Stimulated activated CD8-positive, alpha-beta memory T cell treated with anti-CD3 and anti-CD28 coated beads, Interleukin-7, amount 100 ng/mL, for 1 hour (primary cell): ENCODE data around the gene PHF23.

ENCODE experiments used
- DNase-seq, 2 donors: peaks; one replicate each; pipeline ENCODE4 v3.0.0-alpha.2; 2020; ENCODE audit warnings: low read depth in 2 of 2

The PHF23 gene

DNA sequence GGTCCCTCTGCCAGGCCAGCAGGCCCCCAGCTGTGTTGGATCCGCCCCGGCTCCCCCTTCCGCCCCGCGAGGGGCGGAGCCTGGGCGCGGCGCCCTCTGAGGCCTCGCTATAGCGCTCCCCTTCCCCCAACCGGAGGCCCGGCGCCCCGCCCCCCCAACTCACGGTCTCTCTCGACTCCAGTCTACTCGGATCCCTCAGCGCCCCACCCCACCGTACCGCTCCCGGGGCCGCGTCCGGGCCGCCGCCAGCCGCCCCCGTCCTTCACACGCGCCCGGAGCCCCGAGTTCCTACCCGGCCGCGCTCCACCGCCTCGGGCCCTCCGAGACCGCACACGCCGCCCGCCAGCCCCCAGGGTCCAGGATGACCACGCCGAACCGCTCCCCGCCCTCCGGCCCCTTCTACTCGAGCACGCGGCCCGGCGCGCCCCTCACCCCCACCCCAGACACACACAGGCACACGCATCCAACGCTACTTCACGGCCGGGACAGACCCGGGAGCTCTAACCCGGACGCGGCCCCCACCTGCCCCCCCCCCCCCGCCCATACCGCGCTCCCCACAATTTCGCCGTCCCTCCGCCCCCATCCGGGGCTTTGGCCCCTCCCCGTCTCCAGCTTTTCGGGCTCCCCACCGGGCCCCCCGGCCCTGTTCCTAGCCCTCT is 1.4 kb downstream of the PHF23 start:
- DNase-seq = peak; percentile 65 to 71

DNA sequence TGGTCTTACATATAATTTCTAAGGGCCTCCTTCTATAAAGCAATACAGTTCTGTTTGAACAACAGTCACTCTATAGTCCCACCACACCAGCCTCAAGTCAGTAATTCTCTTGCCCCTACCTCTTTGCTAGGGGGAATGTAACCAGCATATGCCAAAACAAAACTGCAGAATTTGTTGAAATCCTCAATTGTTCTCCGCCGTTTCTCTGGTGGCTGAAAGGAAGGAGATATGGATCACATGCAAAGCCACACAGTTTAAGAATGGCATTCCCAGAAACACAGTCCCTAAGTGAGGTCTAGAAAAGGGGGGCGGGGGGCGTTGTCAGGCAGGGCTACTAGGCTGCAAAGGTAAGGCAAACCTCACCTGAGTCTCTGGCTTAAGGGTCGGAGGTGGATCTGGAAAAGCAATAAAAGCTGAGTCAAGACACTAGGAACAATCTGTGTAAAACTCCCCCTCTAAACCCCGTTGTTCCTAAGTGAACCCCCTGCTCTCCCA is 1.9 kb downstream of the PHF23 start:
- DNase-seq = no peak

DNA sequence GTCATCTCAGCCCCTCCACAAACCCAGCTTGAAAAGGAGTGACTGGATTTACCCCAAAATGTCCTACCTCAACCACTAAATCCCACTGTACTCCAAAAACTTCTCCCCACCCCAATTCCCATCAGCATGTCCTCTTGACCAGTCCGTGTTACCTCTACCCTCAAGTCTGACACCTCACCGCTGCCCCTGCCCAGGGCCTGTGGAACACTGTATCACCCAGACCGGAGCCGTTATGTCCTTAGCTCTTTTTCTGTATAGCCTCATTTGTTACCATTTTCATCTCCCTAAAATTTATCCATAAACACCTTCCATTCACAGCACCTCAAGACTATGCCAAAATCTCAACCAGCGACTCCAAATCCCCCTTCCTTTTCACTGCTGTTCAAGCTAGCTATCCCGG is 2.4 kb downstream of the PHF23 start:
- no peak for DNase-seq

DNA sequence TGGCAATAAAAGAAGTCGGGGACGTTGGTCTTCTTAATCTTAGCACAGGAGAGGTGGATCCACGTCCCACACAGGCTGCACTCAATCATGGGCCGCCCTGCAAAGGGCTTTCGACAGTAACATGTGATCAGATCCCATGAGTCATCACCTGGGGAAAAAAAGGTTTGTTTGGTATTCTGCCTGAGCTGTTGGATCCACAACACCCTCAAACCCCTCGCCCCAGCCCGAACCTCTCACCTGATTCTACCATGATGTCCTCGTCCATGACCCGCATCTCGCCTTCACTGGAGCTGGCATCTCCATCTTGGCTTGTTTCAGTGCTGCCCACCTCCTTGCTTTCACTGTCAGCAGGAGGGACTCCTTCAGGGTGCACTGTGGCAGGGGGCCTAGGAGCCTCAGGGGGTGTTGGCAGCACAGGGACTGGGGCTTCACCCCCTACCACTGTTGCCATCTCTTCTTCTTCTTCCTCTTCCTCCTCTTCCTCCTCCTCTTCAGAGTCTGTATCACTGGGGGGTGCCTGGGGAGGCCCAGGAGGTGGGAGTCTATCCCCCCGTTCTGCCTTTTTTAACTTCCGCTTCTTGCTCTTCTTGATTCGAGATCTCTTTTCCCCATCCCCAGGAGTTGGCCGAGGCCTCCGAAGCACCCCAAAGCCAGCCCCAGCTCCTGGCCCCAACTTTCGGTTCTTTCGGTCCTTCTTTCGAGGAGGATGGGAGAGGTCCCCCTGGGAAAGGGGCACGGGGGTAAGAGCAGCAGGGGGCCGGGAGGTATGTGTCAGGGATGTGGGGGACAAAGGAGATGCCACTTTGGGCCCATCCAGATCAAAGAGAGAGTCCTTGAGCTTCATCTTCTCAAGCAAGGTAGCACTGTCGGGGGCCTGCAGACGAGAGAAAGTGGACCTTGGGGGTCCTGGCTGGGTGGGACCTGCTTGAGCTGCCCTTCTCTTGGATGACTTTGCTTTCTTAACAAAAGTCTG is 3.3 kb downstream of the PHF23 start:
- DNase-seq = no peak

DNA sequence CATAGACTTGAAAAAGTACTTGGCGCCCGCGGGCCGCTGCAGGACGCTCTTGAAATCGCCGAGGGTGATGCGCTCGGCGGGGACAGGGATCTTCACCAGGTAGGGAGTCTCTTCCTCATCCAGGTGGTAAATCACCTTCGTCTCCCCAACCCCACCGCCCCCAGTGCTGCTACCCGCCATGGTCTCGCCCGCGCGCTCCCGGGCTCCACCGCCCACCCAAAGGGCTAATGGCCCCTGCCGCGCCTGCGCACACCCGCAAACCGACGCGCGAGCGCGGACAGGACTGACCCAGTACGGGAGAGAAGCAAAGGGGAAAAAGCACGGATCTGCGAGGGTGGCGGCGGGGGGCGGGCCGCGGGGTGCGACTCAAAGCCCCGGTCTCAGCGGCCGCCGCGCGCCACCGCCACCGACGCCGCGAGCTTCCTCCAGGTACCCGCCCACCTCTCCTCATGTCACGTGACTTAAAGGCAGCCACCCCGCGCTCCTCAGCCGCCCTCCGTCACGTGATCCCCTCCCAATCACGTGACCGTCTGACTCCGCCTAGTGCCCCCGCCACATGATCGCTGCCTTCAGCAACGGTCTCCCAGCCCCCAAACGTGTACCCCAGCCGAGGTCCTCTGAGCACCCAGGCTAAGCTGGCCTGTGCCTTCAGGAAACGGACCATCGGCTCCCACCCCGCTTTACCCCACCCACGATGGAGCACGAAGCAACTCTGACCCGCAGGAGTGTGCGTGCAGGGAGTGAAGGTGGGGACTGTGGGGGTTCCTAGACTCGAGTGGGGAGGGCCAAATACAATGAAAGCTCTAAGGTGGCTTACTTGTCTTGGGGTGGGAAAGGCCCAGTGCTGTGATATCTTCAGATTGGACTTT is 4.9 kb downstream of the PHF23 start, which contains the start of gene DVL2:
DVL2 (minus strand) TSS at position 435 of the 869 bp plus-strand sequence; CDS start at position 180, 255 bp downstream.
- DNase-seq = peak; percentile 88 to 89

DNA sequence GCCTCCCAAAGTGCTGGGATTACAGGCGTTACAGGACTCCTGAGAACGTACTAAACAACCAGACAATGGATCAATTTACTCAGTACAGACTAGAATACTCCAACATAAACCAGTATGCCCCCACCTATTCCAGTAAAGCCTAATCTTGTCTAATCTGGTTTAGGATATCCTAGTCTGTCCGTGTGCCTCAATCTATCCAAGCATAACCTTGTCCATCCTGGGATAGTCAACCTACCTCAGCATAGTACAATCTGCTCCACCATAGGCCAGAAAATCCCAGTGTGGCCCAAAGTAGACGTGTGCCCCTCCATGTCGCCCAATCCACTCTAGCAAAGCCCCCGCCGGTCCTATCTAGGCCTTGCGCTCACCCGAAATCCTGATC is 5.6 kb downstream of the PHF23 start:
- DNase-seq = no peak

DNA sequence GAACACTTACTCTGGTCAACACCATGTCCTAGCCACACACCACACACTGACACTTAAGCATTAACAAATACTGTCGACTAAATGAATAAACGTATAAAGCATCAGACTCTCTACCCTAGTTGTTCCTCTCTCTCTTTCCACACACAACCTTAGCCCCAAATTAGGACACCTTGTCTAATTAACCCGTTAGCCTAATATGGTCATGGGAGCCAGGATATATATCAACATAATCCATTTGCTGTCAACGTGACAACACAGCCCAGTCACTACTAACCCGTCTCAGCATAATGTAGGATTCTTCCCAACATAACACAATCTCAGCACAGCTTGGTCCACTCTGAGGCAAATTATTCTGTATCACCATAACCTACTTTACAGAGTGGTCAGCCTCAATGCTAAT is 7.1 kb downstream of the PHF23 start:
- DNase-seq = no peak

DNA sequence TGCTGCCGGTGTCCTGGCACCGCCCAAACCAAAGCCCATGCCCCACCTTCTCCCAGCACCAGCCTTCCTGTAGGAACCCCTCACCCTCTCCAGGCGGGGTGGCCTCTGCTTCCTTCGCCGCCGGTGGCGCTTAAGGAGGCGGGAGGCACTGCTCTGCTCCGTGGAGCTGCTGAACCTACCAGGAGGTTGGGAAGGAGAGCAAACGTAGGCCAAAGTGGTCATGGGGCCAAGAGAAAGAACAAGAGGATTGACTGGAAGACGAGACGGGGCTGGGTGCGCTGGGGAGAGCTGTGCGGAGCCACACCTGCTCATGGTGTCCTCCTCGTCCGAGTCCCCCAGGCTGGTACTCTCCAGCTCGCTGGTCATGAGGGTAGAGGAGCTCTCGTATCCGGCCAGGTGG is 9.8 kb downstream of the PHF23 start:
- no peak for DNase-seq

DNA sequence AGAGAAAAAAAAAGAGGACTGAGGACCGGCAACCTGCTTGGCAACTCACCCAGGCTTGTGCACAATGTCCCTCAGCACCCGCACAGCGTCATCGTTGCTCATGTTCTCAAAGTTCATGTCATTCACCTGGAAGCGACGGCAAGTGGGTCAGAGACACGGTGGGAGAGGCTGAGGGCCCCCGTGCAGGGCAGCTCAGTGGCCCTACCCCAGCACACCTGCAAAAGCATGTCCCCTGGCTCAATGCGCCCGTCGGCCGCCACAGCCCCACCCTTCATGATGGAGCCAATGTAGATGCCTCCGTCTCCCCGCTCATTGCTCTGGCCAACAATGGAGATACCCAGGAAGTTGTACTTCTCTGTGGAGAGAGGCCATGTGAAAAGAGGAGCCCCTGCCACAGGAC is 10.3 kb downstream of the PHF23 start:
- no peak for DNase-seq

DNA sequence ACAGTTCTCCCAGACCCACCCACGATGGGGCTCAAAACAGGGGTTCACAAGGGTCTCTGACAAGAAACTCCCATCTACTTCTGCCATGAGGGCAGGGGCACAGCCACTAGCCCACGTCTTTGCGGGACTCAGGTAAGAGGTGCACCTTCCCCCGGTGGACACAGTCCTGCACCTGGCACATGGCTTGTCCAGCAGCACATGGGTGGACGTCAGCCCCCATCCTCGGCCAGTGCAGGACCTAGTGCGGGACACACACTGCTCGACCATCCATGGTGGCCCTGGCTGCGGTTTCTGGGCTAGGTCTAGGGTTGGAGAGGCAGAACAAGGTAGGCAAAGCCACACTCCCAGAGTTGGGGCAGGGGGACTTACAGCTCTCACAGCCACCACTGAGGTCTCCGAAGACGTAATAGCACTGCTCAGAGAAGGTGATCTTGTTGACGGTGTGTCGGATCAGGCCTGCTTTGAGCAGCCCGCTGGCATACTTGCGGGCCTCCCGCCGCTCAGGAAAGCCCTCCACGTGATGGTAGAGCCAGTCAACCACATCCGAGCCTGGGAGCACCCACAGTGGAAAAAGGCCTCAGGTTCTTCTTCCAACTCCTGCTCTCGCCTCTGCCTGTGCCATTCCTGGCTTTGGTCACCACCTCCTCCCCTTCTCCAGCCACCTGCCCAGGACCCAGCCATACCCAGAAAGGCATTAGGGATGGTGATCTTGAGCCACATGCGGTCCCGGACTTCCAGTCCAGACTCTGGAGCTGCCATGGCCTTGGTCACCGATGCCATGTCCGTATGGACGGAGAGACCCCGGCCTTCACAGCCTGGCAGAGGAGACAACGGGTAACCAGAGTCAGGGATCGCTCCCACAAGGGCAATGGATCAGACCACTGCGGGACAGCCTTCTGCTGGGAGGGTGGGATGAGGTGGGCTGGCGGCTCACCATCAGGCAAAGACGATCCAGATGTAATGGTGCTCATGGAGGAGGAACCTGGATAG is 12.2 kb downstream of the PHF23 start:
- DNase-seq = no peak

DNA sequence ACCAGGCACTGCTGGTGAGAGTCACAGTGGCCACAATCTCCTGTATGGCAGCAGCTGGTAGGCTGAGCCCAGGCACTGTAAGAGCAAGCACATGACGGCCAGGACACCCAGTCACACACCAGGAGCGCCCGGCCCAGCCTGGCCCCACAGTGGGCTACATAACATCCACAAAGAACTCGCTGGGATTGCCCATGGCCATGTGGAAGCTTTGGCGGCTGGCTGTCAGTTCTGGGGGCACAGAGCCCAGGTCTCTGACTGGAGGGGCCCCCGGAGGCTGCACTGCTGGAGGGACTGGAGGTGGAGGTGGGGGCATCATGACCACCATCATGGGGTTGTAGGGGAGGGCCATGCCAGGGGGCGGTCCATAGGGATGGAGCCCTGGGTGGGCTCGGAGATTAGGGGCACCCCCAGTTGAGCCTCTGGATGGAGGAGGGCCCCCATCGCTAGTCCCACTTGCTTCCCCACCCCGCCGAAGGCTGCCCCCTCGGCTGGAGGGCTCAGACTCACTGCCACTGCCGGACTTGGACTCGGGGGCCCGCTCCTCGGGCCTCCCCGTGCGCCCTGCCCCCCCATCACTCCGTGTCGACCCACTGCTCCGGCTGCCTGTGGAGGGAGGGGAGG is 13.4 kb downstream of the PHF23 start:
- no peak for DNase-seq

DNA sequence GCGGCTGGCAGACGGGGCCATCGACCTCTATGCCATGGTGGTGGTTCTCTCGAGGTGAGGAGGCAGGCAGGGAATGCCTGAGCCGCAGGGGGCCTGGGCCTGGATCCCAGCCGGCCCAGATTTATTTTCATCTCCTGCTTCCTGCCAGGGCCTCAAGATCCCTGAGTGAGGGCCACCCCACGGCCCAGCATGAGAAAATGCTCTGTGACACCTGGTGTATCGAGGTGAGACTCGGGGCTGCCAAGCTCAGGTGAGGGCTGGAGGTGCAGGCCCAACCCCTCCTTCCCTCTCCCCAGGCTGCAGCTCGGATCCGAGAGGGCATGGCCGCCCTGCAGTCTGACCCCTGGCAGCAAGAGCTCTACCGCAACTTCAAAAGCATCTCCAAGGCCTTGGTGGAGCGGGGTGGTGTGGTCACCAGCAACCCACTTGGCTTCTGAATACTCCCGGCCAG is 14.6 kb downstream of the PHF23 start:
- DNase-seq = no peak

DNA sequence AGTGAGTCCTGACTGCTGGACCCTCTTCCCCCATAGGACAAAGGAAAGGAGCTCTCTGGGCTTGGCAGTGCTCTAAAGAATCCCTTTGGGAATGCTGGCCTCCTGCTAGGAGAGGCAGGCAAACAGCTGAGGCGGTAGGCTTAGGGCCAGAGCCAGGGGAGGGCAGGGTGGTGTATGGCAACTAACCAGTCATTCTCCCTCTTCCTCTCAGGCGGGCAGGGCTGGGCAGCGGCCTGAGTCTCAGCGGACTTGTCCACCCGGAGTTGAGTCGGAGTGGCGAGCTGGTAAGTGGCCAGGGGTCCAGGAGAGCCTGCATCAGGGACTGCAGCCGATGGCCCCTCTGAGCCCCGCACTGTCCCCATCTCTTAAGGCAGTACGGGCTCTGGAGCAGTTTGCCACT is 15.1 kb downstream of the PHF23 start:
- DNase-seq = no peak

DNA sequence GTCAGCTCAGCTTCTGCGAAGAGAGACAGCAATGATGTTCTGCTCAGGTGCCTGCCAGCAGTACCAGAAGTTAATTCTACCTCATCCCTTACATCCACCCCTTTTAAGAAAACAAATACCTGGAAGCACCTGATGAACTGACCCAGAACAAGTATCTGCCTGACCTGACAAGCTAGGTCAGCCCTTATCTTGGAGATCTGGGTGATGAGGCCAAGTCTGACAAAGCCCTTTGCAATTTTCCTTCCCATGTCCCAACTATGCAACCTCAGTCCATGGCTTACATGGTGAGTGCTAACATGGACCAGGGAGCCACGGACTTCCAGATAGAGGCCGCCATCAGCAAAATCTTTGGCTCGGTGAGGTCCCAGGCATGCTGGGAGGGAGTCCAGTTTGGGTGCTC is 15.9 kb downstream of the PHF23 start:
- no peak for DNase-seq

DNA sequence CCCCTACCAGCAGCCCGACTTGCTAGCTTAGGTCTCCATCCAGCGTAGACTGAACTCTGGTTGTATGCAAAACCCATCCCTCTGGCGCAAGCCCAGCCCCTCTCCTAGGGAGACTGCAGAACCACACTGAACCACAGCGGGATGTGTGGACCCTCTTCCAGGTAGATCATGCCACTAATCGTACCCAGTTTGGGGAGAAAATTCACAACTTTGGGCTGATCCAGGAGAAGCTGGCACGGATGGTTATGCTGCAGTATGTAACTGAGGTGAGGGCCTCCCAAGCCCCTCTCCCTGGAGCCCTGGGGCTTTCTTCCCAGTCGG is 16.3 kb downstream of the PHF23 start:
- DNase-seq = no peak

DNA sequence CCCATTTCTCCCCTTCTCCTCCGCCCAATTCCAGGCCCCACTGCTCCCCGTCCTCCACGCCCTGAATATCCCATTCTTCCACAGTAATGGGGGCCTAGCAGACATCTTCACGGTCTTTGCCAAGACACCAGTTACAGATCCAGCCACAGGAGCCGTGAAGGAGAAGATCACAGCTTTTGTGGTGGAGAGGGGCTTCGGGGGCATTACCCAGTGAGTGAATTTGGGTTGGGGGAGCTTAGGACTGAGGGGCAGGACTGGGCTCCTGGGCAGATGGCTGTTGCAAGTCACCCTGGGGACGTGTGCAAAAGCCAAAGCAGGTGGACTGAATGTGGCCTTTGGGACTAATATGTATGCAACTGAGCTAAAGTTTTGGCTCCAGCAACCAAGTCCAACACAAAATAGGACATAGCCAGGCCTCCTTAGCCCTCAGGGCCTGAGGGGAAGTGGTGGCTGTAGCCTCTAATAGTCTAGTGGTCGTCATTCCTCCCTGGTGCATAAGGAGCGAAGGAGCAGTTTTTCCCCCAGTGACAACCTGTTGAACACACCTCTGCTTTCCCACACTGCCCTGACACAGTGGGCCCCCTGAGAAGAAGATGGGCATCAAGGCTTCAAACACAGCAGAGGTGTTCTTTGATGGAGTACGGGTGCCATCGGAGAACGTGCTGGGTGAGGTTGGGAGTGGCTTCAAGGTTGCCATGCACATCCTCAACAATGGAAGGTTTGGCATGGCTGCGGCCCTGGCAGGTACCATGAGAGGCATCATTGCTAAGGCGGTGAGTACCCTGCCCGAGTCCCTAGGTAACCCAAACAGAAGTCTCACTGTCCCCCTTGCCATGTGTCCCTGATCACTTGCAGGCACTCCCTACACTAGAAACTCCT is 16.9 kb downstream of the PHF23 start:
- DNase-seq = no peak

DNA sequence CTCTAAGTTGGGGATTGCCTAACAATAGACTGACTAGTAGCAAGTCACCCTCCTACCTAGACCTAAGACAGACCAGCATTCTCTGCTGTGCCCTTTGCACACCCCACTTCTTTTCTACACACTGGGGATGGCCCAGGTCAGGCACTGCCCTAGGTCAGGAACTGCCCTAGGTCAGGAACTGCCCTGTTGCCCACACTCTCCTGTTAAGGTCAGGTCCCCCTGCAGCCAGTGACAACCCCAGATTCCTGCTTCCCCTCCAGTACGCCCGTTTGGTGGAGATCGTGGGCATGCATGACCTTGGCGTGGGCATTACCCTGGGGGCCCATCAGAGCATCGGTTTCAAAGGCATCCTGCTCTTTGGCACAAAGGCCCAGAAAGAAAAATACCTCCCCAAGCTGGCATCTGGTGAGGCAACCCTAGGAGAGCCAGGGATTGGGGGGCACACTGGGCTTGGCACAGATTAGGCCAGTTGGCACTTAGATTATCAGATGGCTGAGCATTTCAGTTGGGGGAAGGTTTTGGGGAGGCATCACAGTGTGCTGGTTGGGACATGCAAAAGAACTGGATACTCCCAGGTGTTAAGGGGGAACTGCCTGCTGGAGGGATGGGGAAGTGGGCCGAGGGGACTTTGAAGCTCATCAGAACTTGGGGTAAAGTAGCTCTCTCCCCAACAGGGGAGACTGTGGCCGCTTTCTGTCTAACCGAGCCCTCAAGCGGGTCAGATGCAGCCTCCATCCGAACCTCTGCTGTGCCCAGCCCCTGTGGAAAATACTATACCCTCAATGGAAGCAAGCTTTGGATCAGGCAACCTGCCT is 17.8 kb downstream of the PHF23 start:
- no peak for DNase-seq

DNA sequence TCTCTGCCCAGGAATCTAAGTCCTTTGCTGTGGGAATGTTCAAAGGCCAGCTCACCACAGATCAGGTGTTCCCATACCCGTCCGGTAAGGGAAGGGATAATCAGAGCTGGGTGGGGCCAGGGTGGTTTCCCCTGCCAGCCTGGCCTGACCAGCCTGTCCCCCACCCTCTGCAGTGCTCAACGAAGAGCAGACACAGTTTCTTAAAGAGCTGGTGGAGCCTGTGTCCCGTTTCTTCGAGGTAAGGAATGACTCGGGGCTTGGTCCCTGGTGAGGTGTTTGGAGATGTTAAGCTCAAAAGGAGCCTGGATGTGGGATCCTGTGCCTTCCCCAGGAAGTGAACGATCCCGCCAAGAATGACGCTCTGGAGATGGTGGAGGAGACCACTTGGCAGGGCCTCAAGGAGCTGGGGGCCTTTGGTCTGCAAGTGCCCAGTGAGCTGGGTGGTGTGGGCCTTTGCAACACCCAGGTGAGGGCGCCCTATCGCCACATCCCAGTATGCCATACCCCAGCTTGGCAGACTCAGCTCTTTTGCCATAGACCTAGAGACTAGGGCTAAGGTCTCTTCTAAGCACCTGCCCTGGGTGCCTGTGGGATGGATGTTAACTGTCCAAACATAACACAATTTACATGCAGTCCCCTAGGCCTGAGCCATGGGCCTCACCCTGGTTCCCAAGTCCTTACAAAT is 18.5 kb downstream of the PHF23 start:
- peak in 1 of 2 donors; percentile 29 for DNase-seq
